ENCODE results near the gene HTRA3.

- TF ChIP-seq CTCF (IDR thresholded peaks at IDR 0.05; ENCODE audit: low read depth, low read length) (no peak), EZH2phosphoT487 (IDR thresholded peaks at IDR 0.05; ENCODE audit: low read depth) (no peak)
These were observed 33.5 kb downstream of the HTRA3 start for GRCh38 chr4:8303081-8303480.
